ENCODE data around the gene MED25. TPM values are rescaled to one million over a fixed set of nuclear protein-coding genes. Genes with fewer than 3 reads are reported as not detected.

Gene MED25
- total RNA-seq, 2 donors from 2014 or later = 38.4 to 173 TPM

- intact Hi-C loops (cut with DNase I) = no loop called here
- DNase-seq (ENCODE audit: low spot score) = no peak
- Histone ChIP-seq H3K27ac (peak overlapping the region; percentile 90 to 91), H3K36me3 (peaks cover 0 to 1% of the 10 kb centered on the region in 2 donors), H3K27me3 (replicated peaks; ENCODE audit: insufficient read depth) (no peaks in the 10 kb centered on the region), H3K9me3 (no peaks in the 10 kb centered on the region), H3K4me3 (peak overlapping the region; percentile 20 to 27), H3K4me1 (replicated peaks) (peaks cover 9% of the 10 kb centered on the region)
- TF ChIP-seq POLR2A (IDR thresholded peaks at IDR 0.05) (no peak), POLR2AphosphoS5 (IDR thresholded peaks at IDR 0.05) (no peak)
- TF ChIP-seq, protein P1, sequence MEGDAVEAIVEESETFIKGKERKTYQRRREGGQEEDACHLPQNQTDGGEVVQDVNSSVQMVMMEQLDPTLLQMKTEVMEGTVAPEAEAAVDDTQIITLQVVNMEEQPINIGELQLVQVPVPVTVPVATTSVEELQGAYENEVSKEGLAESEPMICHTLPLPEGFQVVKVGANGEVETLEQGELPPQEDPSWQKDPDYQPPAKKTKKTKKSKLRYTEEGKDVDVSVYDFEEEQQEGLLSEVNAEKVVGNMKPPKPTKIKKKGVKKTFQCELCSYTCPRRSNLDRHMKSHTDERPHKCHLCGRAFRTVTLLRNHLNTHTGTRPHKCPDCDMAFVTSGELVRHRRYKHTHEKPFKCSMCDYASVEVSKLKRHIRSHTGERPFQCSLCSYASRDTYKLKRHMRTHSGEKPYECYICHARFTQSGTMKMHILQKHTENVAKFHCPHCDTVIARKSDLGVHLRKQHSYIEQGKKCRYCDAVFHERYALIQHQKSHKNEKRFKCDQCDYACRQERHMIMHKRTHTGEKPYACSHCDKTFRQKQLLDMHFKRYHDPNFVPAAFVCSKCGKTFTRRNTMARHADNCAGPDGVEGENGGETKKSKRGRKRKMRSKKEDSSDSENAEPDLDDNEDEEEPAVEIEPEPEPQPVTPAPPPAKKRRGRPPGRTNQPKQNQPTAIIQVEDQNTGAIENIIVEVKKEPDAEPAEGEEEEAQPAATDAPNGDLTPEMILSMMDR (IDR thresholded peaks at IDR 0.05) = no peak
- 3% methylated on average over 15 of the region's 15 CpGs for WGBS
Observed at GRCh38 chr19:49869009-49869483, 51.0 kb downstream of the MED25 start.

GRCh38 chr19:49869484-49870308, 51.6 kb downstream of the MED25 start:
- intact Hi-C loops (cut with DNase I) = no loop called here
- no peaks in the 10 kb centered on the region for H3K9me3 ChIP-seq
- peak; percentile 99 for DNase-seq (ENCODE audit: low spot score)
- no peaks in the 10 kb centered on the region for H3K27me3 ChIP-seq (replicated peaks; ENCODE audit: insufficient read depth)
- peak overlapping the region; percentile 42 to 45 for H3K4me3 ChIP-seq
- H3K27ac ChIP-seq = peak overlapping the region; percentile 91 to 92
- TF ChIP-seq POLR2AphosphoS5 (IDR thresholded peaks at IDR 0.05) (peak; percentile 98), POLR2A (IDR thresholded peaks at IDR 0.05) (peak; percentile 81)
- TF ChIP-seq, protein P1 (IDR thresholded peaks at IDR 0.05) = peak in 3 of 4 experiments; percentile 25 to 87 (median 43)
- no peaks in the 10 kb centered on the region for H3K36me3 ChIP-seq
- peaks cover 9% of the 10 kb centered on the region for H3K4me1 ChIP-seq (replicated peaks)
- WGBS = 2% methylated on average over 66 of the region's 67 CpGs

- Histone ChIP-seq H3K27me3 (replicated peaks; ENCODE audit: insufficient read depth) (no peaks in the 10 kb centered on the region), H3K36me3 (no peaks in the 10 kb centered on the region), H3K9me3 (no peaks in the 10 kb centered on the region), H3K4me1 (replicated peaks) (peaks cover 8% of the 10 kb centered on the region), H3K4me3 (peak overlapping the region; percentile 42 to 45), H3K27ac (peak overlapping the region; percentile 91 to 92)
- no peak for DNase-seq (ENCODE audit: low spot score)
- no peak for TF ChIP-seq POLR2A (IDR thresholded peaks at IDR 0.05)
- no peak for TF ChIP-seq POLR2AphosphoS5 (IDR thresholded peaks at IDR 0.05)
- TF ChIP-seq, protein P1 (IDR thresholded peaks at IDR 0.05) = no peak
- 67% methylated on average over 15 of the region's 15 CpGs for WGBS
- intact Hi-C loops (cut with DNase I) = no loop called here
Observed at GRCh38 chr19:49870309-49870901, 52.3 kb downstream of the MED25 start.

DNA sequence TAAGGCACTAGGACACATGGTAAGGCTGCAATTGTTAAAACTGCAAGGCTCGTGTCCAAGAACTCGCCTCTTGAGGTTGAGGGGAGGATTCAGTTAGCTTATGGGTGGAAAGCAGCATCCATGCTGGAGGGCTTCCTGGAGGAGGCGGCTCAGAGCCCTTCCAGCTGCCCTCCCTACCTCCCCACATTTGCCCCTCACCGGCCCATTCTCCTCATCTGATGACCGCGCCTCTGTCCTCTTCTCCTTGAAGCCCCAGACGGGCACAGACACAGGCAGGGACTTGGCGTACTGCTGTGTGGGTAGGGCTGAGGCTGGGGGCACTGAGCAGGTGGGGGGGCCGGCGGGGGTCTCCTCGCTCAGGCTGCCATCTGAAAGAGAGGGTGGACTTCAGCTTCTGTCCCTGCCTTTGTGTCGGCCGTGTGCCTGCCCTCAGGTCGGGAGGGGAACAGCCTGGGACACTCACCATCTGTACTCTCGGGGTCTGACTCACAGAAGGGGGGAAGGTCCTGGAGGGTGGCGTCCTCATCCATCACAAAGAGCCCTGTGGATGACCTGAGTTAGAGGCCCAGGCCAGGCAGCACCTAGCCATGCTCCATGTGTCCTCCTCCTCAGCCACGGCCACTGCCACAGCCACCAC, 53.4 kb downstream of the MED25 start:
- no peaks in the 10 kb centered on the region for H3K9me3 ChIP-seq
- no peak overlapping the region for H3K27ac ChIP-seq
- no peak for TF ChIP-seq POLR2AphosphoS5 (IDR thresholded peaks at IDR 0.05)
- TF ChIP-seq POLR2A (IDR thresholded peaks at IDR 0.05) = no peak
- TF ChIP-seq, protein P1 (IDR thresholded peaks at IDR 0.05) = no peak
- no peaks in the 10 kb centered on the region for H3K27me3 ChIP-seq (replicated peaks; ENCODE audit: insufficient read depth)
- peaks cover 8% of the 10 kb centered on the region for H3K4me1 ChIP-seq (replicated peaks)
- intact Hi-C loops (cut with DNase I) = no loop called here
- no peak overlapping the region for H3K4me3 ChIP-seq
- H3K36me3 ChIP-seq = no peaks in the 10 kb centered on the region
- DNase-seq (ENCODE audit: low spot score) = no peak
- 85% methylated on average over 17 of the region's 17 CpGs for WGBS

All from prostate gland (tissue), 2 donors.